ENCODE measurements around the gene LRRC2.

DNA sequence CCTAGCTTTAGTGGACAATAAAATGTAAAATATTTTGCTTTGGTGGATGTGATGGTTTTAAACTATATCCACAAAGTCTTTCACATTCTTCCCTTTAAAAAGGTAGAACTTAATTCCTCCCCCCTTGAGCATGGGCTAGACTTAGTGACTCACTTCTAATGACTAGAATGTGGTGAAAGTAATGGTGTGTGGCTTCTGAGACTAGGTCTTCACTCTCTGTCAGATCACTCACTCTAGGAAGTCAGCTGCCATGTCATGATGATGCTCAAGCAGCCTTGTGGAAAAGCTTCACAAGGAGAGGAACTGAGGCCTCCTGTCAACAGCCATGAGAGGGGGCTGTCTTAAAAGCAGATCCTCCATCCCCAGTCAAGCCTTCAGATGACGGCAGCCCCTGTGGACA is 4.2 kb downstream of the LRRC2 start:
- TF ChIP-seq EZH2 (IDR thresholded peaks at IDR 0.05) (no peak), POLR2AphosphoS5 (IDR thresholded peaks at IDR 0.05; ENCODE audit: borderline replicate concordance, low read depth, low read length) (no peak), FOXP2 (optimal IDR thresholded peaks at IDR 0.05; ENCODE audit: control extremely low read depth, extremely low read length, insufficient read depth) (no peak)

Measured in SK-N-MC (cell line).